NOMO-1 treated with DMSO at 0.1 percent for 48 hours (cell line): ENCODE measurements around the gene EHD4.

Experiments
- DNase-seq: peaks from one replicate; lab custom pipeline; 2025; ENCODE audit not compliant: unreplicated experiment; lab: John Stamatoyannopoulos, UW

Gene EHD4

DNA sequence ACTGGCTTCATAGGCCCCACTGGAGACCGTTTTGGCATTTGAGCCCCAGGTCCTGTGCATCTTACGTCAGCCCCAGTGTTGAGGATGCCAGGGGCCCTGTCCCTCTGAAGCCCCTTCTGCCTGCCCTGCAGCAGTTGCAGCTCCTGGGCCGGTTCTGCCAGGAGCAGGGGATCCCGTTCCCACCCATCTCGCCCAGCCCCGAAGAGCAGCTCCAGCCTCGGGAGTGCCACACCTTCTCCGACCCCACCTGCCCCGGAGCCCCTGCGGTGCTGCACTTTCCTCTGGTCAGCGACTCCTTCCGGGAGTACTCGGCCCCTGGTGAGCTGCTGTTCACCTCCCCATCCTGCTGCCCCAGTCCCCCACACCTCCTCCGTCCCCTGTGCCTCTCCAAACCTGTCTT is 125.2 kb downstream of the EHD4 start:
- no peak for DNase-seq
